Transverse colon (tissue), 4 donors: ENCODE data around the gene ST8SIA5.

Experiments
- EP300 ChIP-seq: sonication (generic); formaldehyde crosslinking; IDR thresholded peaks from one replicate; pipeline ENCODE4 v1.6.1; 2017; ENCODE audit warnings: antibody characterized with exemption, low read depth
- POLR2A ChIP-seq: fragments of 450-650 bp; IDR thresholded peaks from one replicate; pipeline ENCODE4 v1.6.1; 2016; ENCODE audit warnings: antibody characterized with exemption, mild to moderate bottlenecking, moderate library complexity
- POLR2AphosphoS5 ChIP-seq, 3 donors: sonication (generic); formaldehyde crosslinking; IDR thresholded peaks; one replicate each; pipeline ENCODE4 v1.6.1; 2016; ENCODE audit warnings: antibody characterized with exemption in 3 of 3
- TF ChIP-seq, protein P1 (sequence below), 5 experiments: fragments of 200-600 bp in 3 of 5; fragments of 450-650 bp in 2 of 5; sonication (generic) in 3 of 5; IDR thresholded peaks; 1 replicate in 2 of 5; 2 replicates in 3 of 5; pipeline ENCODE4 v1.5.1; 2016 to 2017; ENCODE audit warnings: antibody characterized with exemption in 5 of 5, inconsistent platforms in 3 of 5, mild to moderate bottlenecking in 2 of 5, moderate library complexity in 1 of 5

DNA sequence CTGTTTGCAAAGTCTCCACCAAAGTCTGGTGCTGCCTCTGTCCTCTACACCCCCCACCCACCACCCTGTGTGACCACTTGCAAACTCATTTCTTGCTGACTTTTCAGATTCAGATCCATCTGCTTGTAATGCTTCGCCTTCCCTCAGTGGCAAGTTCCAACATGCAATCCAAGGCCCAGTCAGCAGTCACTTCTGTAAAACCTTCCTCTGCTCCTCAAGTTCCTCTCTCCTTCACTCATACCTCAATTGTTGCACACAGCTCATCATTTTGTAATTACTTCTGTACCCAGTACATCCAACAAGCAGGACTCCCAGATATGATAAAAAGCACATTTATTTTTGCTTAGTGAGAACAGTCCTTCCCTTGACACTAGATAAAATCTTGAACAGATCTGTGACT lies 93.3 kb downstream of the ST8SIA5 start:
- no peak for TF ChIP-seq EP300
- TF ChIP-seq POLR2A = no peak
- TF ChIP-seq, protein P1, sequence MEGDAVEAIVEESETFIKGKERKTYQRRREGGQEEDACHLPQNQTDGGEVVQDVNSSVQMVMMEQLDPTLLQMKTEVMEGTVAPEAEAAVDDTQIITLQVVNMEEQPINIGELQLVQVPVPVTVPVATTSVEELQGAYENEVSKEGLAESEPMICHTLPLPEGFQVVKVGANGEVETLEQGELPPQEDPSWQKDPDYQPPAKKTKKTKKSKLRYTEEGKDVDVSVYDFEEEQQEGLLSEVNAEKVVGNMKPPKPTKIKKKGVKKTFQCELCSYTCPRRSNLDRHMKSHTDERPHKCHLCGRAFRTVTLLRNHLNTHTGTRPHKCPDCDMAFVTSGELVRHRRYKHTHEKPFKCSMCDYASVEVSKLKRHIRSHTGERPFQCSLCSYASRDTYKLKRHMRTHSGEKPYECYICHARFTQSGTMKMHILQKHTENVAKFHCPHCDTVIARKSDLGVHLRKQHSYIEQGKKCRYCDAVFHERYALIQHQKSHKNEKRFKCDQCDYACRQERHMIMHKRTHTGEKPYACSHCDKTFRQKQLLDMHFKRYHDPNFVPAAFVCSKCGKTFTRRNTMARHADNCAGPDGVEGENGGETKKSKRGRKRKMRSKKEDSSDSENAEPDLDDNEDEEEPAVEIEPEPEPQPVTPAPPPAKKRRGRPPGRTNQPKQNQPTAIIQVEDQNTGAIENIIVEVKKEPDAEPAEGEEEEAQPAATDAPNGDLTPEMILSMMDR (IDR thresholded peaks at IDR 0.05) = no peak
- TF ChIP-seq POLR2AphosphoS5 (IDR thresholded peaks at IDR 0.05) = no peak
